Activated B cell treated with CpG ODN at 0.5 μM for 24 hours (primary cell): ENCODE data around the gene OR51M1. TPM values are rescaled to one million over a fixed set of nuclear protein-coding genes. Genes with fewer than 3 reads are reported as not detected.
"Not testable (repeated sequence)": the region's sequence is repeated elsewhere in the genome, so short reads cannot be mapped to it uniquely, and the experiment has no call there.

Source experiments
- ATAC-seq: fragments of 200-7000 bp; cut with Tn5 transposase; one replicate; pipeline ENCODE4 v1.10.0; 2021; ENCODE audit warnings: low read depth, mild to moderate bottlenecking, moderate library complexity
- CTCF ChIA-PET: fragments of 350-600 bp; sonication (Branson Sonifier 250); formaldehyde crosslinking; loops from one replicate; lab custom pipeline; 2021; ENCODE audit warnings: antibody characterized with exemption; lab: Charles Lee
- POLR2A ChIA-PET: fragments of 350-600 bp; sonication (Branson Sonifier 250); formaldehyde crosslinking; loops from one replicate; lab custom pipeline; 2021; ENCODE audit warnings: antibody characterized with exemption; lab: Charles Lee
- DNase-seq: peaks from one replicate; pipeline ENCODE4 v3.0.0; 2022
- H3K27ac Mint-ChIP-seq: one replicate; pipeline ENCODE4 v1.8.0; 2020; ENCODE audit warnings: mixed read lengths
- H3K27me3 Mint-ChIP-seq: one replicate; pipeline ENCODE4 v1.8.0; 2021; ENCODE audit warnings: mixed read lengths
- H3K36me3 Mint-ChIP-seq: one replicate; pipeline ENCODE4 v1.8.0; 2021; ENCODE audit warnings: low read depth, mixed read lengths
- H3K4me1 Mint-ChIP-seq: one replicate; pipeline ENCODE4 v1.8.0; 2021; ENCODE audit warnings: mixed read lengths
- H3K4me3 Mint-ChIP-seq: one replicate; pipeline ENCODE4 v1.8.0; 2020; ENCODE audit warnings: mild to moderate bottlenecking, mixed read lengths
- H3K9me3 Mint-ChIP-seq: one replicate; pipeline ENCODE4 v1.8.0; 2020; ENCODE audit warnings: mixed read lengths
- CTCF ChIP-seq: fragments of 200-600 bp; IDR thresholded peaks from one replicate; pipeline ENCODE4 v1.8.0; 2022; ENCODE audit warnings: antibody characterized with exemption, mild to moderate bottlenecking
- intact Hi-C: fragments of 100-400 bp; cut with micrococcal nuclease; formaldehyde crosslinking; loops from one replicate; pipeline ENCODE4 v1.15.1; 2024
- total RNA-seq: library from RNA; stranded (reverse); gene quantifications from 2 replicates; pipeline ENCODE4 v1.2.3, GENCODE V29; 2022

OR51M1 gene
- total RNA-seq, 1 donor from 2014 or later, result not detected

GRCh38 chr11:5362017-5362625 is 21.5 kb upstream of the OR51M1 start:
- intact Hi-C loops, result no loop called here
- Mint-ChIP-seq H3K9me3 (no peaks in the 10 kb centered on the region), H3K4me3 (no peak overlapping the region), H3K27ac (no peak overlapping the region), H3K4me1 (no peaks in the 10 kb centered on the region), H3K27me3 (no peaks in the 10 kb centered on the region), H3K36me3 (no peaks in the 10 kb centered on the region)
- TF ChIP-seq CTCF, result no peak
- DNase-seq, result no peak
- ATAC-seq, result no peak
- CTCF ChIA-PET, result no interaction called here
- POLR2A ChIA-PET, result no interaction called here

GRCh38 chr11:5363679-5364078 is 19.9 kb upstream of the OR51M1 start:
- ChIA-PET CTCF (no interaction called here), POLR2A (no interaction called here)
- Mint-ChIP-seq H3K27ac (no peak overlapping the region), H3K4me1 (no peaks in the 10 kb centered on the region), H3K36me3 (no peaks in the 10 kb centered on the region), H3K9me3 (no peaks in the 10 kb centered on the region), H3K27me3 (no peaks in the 10 kb centered on the region), H3K4me3 (no peak overlapping the region)
- intact Hi-C loops, result no loop called here
- no peak for TF ChIP-seq CTCF
- ATAC-seq (no peak), DNase-seq (no peak)

GRCh38 chr11:5364214-5364613 is 19.4 kb upstream of the OR51M1 start:
- Mint-ChIP-seq H3K27me3 (no peaks in the 10 kb centered on the region), H3K36me3 (no peaks in the 10 kb centered on the region), H3K4me3 (no peak overlapping the region), H3K4me1 (no peaks in the 10 kb centered on the region), H3K9me3 (no peaks in the 10 kb centered on the region), H3K27ac (no peak overlapping the region)
- no peak for ATAC-seq
- DNase-seq, result no peak
- no peak for TF ChIP-seq CTCF
- CTCF ChIA-PET, result no interaction called here
- POLR2A ChIA-PET, result no interaction called here
- intact Hi-C loops, result no loop called here

- H3K27me3 Mint-ChIP-seq, intact Hi-C loops, DNase-seq, H3K9me3 Mint-ChIP-seq, CTCF ChIA-PET, H3K4me1 Mint-ChIP-seq, ATAC-seq, H3K4me3 Mint-ChIP-seq, POLR2A ChIA-PET, H3K27ac Mint-ChIP-seq, H3K36me3 Mint-ChIP-seq: not testable (repeated sequence)
These were observed 17.2 kb upstream of the OR51M1 start for GRCh38 chr11:5366365-5366764.

DNA sequence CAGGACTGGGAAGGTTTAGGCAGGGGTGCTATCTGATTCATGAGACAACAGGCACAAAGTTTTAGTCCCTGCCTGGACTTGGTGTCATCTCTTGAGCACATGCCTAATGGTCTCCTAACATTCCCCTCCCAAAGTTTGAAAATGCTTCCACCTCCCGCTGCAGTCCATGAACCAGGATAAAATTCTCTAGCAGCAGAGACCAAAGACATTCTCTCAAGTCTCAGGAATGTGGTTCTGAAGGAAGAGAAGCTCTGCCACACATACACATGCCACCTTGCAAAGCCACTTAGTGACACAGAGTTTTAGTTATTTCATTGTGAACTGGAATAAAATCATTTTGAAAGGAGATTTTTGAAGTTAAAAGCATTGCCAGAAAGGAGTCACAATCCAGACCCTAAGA is 16.8 kb upstream of the OR51M1 start:
- Mint-ChIP-seq H3K4me3 (no peak overlapping the region), H3K27me3 (peaks cover 2% of the 10 kb centered on the region), H3K9me3 (no peaks in the 10 kb centered on the region), H3K4me1 (no peaks in the 10 kb centered on the region), H3K36me3 (no peaks in the 10 kb centered on the region), H3K27ac (no peak overlapping the region)
- intact Hi-C loops, result no loop called here
- POLR2A ChIA-PET, result no interaction called here
- CTCF ChIA-PET, result no interaction called here
- DNase-seq, result no peak
- no peak for TF ChIP-seq CTCF
- no peak for ATAC-seq

- Mint-ChIP-seq H3K36me3 (no peaks in the 10 kb centered on the region), H3K4me1 (no peaks in the 10 kb centered on the region), H3K27ac (no peak overlapping the region), H3K27me3 (peaks cover 2% of the 10 kb centered on the region), H3K9me3 (peaks cover under 1% of the 10 kb centered on the region), H3K4me3 (no peak overlapping the region)
- intact Hi-C loops, result no loop called here
- no peak for TF ChIP-seq CTCF
- POLR2A ChIA-PET, result no interaction called here
- DNase-seq (no peak), ATAC-seq (no peak)
- CTCF ChIA-PET, result no interaction called here
These were observed 16.1 kb upstream of the OR51M1 start for GRCh38 chr11:5367448-5368074.
